Osteoblast (primary cell): ENCODE measurements around the gene FXYD5. TPM values are rescaled to one million over a fixed set of nuclear protein-coding genes. Genes with fewer than 3 reads are reported as not detected.

Experiments
- DNase-seq: peaks from one replicate; pipeline ENCODE4 v3.0.0; 2011; ENCODE audit warnings: low spot score, mixed read lengths; ENCODE audit not compliant: insufficient read length; ENCODE audit errors: missing footprints
- H2AFZ ChIP-seq: 2 replicates; pipeline ENCODE4 v1.6.0; 2011; ENCODE audit warnings: mild to moderate bottlenecking, low read length
- H3K27ac ChIP-seq: 2 replicates; pipeline ENCODE4 v1.5.1; 2011; ENCODE audit warnings: mild to moderate bottlenecking, low read depth, low read length, moderate library complexity
- H3K27me3 ChIP-seq: 2 replicates; pipeline ENCODE4 v1.6.0; 2012; ENCODE audit warnings: mild to moderate bottlenecking, control low read depth, inconsistent platforms, low read length, moderate library complexity; ENCODE audit not compliant: insufficient read depth
- H3K36me3 ChIP-seq: 2 replicates; pipeline ENCODE4 v1.5.1; 2011; ENCODE audit warnings: mild to moderate bottlenecking, low read length, control low read depth, moderate library complexity; ENCODE audit not compliant: insufficient read depth
- H3K4me1 ChIP-seq: 2 replicates; pipeline ENCODE4 v1.5.1; 2011; ENCODE audit warnings: mild to moderate bottlenecking, low read length, control low read depth, moderate library complexity; ENCODE audit not compliant: insufficient read depth
- H3K4me2 ChIP-seq: 2 replicates; pipeline ENCODE4 v1.6.0; 2011; ENCODE audit warnings: mild to moderate bottlenecking, low read length; ENCODE audit not compliant: insufficient read depth
- H3K4me3 ChIP-seq: fragments of 200-600 bp; sonication (generic); 3 replicates; pipeline ENCODE4 v1.5.1; 2012; ENCODE audit warnings: mild to moderate bottlenecking, low read length, inconsistent platforms; ENCODE audit not compliant: insufficient read depth
- H3K79me2 ChIP-seq: 2 replicates; pipeline ENCODE4 v1.6.0; 2012; ENCODE audit warnings: mild to moderate bottlenecking, low read length, control low read depth, inconsistent platforms; ENCODE audit not compliant: insufficient read depth
- H3K9me3 ChIP-seq: 2 replicates; pipeline ENCODE4 v1.5.1; 2011; ENCODE audit warnings: low read depth, low read length, control low read depth
- H4K20me1 ChIP-seq: 2 replicates; pipeline ENCODE4 v1.6.0; 2012; ENCODE audit warnings: mild to moderate bottlenecking, low read length, control low read depth; ENCODE audit not compliant: insufficient read depth
- total RNA-seq: library from RNA; depleted of rRNA; stranded (reverse); fragments of >200 nt; gene quantifications from 2 replicates; pipeline ENCODE4 v1.2.3, GENCODE V29; 2012
- TF ChIP-seq, protein P1 (sequence below): IDR thresholded peaks from 2 replicates; pipeline ENCODE4 v1.5.1; 2011; ENCODE audit warnings: mild to moderate bottlenecking, low read depth, low read length, moderate library complexity; ENCODE audit errors: extremely low read depth

Gene FXYD5
- total RNA-seq, 1 donor = 29.0 TPM

DNA sequence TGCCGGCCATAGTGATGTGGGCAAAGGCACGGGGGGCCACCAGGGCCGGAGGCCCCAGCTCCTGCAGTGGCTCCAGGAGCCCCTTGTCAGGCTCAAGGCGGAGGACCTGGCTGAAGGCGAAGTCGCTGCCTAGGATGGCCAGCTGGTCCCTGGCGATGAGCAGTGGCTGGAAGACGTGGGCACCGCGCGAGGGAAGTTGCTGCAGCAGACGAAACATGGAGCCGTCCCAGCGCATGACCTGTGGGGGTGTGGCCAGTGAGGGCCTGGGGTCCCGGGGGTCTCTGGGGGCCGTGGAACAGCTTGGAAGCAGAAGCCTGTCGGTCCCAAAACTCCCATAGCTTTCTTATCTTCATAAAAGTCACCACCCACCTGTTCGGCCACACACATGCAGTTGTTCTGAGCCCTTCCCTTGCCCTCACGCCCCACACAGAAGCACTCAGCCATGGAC is 29.2 kb upstream of the FXYD5 start:
- Histone ChIP-seq H3K27ac (no peak overlapping the region), H3K36me3 (no peaks in the 10 kb centered on the region), H3K4me3 (no peak overlapping the region), H3K4me2 (no peak overlapping the region), H3K79me2 (no peaks in the 10 kb centered on the region), H3K9me3 (no peaks in the 10 kb centered on the region), H2AFZ (no peak overlapping the region), H3K27me3 (no peaks in the 10 kb centered on the region), H4K20me1 (no peaks in the 10 kb centered on the region), H3K4me1 (peaks cover 34% of the 10 kb centered on the region)
- TF ChIP-seq, protein P1, sequence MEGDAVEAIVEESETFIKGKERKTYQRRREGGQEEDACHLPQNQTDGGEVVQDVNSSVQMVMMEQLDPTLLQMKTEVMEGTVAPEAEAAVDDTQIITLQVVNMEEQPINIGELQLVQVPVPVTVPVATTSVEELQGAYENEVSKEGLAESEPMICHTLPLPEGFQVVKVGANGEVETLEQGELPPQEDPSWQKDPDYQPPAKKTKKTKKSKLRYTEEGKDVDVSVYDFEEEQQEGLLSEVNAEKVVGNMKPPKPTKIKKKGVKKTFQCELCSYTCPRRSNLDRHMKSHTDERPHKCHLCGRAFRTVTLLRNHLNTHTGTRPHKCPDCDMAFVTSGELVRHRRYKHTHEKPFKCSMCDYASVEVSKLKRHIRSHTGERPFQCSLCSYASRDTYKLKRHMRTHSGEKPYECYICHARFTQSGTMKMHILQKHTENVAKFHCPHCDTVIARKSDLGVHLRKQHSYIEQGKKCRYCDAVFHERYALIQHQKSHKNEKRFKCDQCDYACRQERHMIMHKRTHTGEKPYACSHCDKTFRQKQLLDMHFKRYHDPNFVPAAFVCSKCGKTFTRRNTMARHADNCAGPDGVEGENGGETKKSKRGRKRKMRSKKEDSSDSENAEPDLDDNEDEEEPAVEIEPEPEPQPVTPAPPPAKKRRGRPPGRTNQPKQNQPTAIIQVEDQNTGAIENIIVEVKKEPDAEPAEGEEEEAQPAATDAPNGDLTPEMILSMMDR = no peak
- DNase-seq = no peak

DNA sequence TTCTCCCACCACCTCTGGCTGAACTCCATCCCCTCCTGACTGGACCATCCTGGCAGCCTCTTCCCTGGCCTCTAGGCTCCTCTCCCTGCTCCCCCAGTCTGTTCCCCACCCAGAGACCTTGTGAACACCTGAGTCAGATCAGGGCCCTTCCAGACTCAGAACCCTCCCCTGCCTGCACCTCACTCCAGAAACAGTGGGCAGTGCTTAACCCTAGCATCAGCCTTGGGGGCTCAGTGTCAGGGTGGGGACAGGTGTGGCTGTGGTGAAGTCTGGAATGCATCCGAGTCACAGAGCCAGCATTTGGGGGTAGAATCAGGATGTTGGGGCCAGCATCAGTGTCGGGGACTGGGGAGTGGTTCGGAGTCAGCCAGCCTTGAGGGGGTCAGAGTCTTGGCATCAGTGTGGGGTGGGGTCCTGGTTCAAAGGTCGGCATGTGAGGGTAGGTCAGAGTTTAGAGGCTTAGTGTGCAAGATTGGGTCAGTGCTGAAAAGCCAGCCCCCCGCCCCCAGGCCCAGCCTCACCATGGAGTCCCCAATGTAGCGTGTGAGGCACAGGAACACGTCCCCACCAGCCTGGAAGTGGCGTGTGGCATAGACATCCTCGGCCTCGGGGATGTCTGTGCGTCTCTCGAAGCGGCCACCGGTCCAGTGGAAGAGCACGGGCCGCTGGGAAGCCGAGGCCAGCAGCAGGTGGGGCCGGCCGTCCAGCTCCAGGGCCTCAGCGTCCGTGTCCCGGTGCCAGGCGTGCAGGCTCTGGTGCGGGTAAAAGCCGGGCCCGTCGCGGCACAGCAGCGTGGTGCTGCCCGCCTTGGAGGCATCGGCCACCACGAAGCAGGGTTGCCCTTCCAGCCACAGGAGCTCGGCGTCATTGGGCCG is 28.5 kb upstream of the FXYD5 start:
- H3K4me3 ChIP-seq = no peak overlapping the region
- TF ChIP-seq, protein P1 = no peak
- H3K4me2 ChIP-seq = no peak overlapping the region
- H3K79me2 ChIP-seq = no peaks in the 10 kb centered on the region
- H3K27me3 ChIP-seq = no peaks in the 10 kb centered on the region
- no peaks in the 10 kb centered on the region for H4K20me1 ChIP-seq
- H3K36me3 ChIP-seq = no peaks in the 10 kb centered on the region
- no peaks in the 10 kb centered on the region for H3K9me3 ChIP-seq
- H3K4me1 ChIP-seq = peaks cover 29% of the 10 kb centered on the region
- H3K27ac ChIP-seq = no peak overlapping the region
- no peak overlapping the region for H2AFZ ChIP-seq
- DNase-seq = no peak

DNA sequence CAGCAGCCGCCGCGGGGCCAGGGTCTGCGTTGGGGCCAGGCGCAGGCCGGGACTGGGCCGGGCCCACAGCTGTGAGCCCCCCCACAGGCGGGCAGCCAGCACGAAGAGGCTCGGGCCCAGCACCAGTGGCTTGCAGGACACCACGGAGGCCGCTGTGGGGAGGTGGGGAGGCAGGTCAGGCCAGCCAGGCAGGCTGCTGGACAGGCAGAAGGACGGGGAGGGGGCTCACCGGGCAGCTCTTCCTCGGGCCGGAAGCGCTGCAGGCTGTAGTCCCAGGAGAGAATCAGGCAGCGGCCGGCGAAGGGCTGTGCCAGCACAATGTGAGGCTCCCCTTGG is 27.9 kb upstream of the FXYD5 start:
- TF ChIP-seq, protein P1 = no peak
- no peaks in the 10 kb centered on the region for H3K36me3 ChIP-seq
- H2AFZ ChIP-seq = peak overlapping the region; percentile 41
- no peaks in the 10 kb centered on the region for H4K20me1 ChIP-seq
- H3K4me3 ChIP-seq = no peak overlapping the region
- no peak for DNase-seq
- no peaks in the 10 kb centered on the region for H3K79me2 ChIP-seq
- H3K4me1 ChIP-seq = peaks cover 25% of the 10 kb centered on the region
- H3K27ac ChIP-seq = no peak overlapping the region
- no peaks in the 10 kb centered on the region for H3K27me3 ChIP-seq
- no peak overlapping the region for H3K4me2 ChIP-seq
- H3K9me3 ChIP-seq = no peaks in the 10 kb centered on the region

DNA sequence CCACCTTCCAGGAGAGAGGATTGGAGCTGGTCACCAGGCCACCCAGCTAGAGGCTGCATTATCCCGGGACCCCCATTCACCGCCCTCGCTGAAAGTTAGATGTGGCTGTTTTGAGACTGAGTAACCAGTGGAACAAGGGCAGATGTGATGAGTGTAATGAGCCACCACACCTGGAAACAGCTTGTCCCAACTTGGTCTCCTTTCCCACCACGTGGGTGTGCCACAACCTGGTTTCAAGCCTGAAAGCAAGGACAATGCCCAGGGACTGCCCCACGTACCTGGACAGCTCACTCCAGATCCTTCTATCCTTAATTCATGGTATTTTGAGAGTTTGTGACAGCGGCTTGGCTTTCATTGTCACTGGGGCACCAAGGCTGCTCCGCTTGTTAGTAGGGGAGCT is 26.7 kb upstream of the FXYD5 start:
- TF ChIP-seq, protein P1 = no peak
- Histone ChIP-seq H3K36me3 (no peaks in the 10 kb centered on the region), H3K27ac (no peak overlapping the region), H3K4me2 (no peak overlapping the region), H3K4me3 (no peak overlapping the region), H3K79me2 (no peaks in the 10 kb centered on the region), H4K20me1 (no peaks in the 10 kb centered on the region), H2AFZ (no peak overlapping the region), H3K27me3 (no peaks in the 10 kb centered on the region), H3K4me1 (peaks cover 15% of the 10 kb centered on the region), H3K9me3 (no peaks in the 10 kb centered on the region)
- DNase-seq = no peak
